ENCODE results near the gene VPS26C.

VPS26C gene

GRCh38 chr21:37257511-37257966 is 9.6 kb downstream of the VPS26C start:
- TF ChIP-seq, protein P1, sequence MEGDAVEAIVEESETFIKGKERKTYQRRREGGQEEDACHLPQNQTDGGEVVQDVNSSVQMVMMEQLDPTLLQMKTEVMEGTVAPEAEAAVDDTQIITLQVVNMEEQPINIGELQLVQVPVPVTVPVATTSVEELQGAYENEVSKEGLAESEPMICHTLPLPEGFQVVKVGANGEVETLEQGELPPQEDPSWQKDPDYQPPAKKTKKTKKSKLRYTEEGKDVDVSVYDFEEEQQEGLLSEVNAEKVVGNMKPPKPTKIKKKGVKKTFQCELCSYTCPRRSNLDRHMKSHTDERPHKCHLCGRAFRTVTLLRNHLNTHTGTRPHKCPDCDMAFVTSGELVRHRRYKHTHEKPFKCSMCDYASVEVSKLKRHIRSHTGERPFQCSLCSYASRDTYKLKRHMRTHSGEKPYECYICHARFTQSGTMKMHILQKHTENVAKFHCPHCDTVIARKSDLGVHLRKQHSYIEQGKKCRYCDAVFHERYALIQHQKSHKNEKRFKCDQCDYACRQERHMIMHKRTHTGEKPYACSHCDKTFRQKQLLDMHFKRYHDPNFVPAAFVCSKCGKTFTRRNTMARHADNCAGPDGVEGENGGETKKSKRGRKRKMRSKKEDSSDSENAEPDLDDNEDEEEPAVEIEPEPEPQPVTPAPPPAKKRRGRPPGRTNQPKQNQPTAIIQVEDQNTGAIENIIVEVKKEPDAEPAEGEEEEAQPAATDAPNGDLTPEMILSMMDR (IDR thresholded peaks at IDR 0.05), result no peak

DNA sequence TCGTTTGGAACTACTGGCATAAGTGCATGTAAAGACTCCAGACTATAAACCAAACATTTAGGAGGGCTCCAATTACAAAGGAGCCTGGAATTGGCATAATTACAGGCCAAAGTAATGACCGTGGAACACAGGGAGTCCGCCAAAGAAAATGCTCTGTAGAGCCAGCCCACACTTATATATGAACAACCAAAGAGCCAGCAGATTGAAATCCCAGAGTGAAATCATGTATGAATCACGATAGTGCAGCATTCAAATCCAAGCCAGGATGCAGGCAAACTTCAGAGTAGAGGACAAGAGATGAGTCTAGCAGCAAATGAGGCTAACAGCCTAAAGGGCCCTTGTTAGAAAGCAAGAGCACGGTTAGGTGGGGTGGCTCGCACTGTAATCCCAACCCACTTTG is 13.1 kb downstream of the VPS26C start:
- TF ChIP-seq, protein P1 (IDR thresholded peaks at IDR 0.05), result no peak

- TF ChIP-seq, protein P1 (IDR thresholded peaks at IDR 0.05), result no peak
Observed at GRCh38 chr21:37251294-37251634, 15.9 kb downstream of the VPS26C start.

- TF ChIP-seq, protein P1 (IDR thresholded peaks at IDR 0.05), result no peak
Observed at GRCh38 chr21:37249112-37249904, 17.8 kb downstream of the VPS26C start.

DNA sequence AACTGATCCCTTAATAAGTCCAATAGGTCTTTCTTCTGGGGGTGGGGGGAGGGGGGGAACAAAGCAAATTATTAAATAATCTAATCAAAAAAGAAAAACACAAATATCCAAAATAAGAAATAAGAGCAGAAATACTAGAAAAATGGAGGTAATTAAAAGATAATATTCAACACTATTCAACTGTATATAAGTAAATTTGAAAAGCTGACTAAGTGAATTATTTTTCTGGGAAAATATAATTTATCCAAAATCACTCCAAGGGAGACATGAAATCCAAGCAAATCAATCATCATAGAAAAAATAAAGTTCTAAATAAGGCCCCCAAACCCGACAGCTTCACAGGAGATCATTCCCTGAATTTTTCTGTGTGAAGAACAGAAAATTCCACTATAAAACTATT is 18.8 kb downstream of the VPS26C start:
- TF ChIP-seq, protein P1 (IDR thresholded peaks at IDR 0.05), result no peak

DNA sequence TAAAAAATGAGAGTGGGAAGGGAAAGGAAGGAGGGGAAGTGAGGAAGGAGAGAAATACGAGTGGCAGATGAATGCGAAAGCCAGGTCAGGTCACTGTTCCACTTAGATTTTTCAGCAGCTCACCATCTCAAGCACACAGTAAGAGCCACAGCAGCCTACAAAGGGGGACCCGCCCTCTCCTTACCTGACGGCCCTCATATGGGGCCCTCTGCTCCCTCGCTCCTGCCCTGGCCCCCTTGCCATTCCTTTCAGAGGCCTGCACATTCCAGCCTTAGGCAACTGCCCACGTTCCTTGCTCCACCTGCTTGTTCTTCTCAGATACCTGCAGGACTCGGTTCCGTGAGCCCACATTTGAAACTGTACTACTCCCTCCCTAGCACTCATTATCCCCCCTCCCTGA is 22.0 kb downstream of the VPS26C start:
- TF ChIP-seq, protein P1 (IDR thresholded peaks at IDR 0.05), result no peak

DNA sequence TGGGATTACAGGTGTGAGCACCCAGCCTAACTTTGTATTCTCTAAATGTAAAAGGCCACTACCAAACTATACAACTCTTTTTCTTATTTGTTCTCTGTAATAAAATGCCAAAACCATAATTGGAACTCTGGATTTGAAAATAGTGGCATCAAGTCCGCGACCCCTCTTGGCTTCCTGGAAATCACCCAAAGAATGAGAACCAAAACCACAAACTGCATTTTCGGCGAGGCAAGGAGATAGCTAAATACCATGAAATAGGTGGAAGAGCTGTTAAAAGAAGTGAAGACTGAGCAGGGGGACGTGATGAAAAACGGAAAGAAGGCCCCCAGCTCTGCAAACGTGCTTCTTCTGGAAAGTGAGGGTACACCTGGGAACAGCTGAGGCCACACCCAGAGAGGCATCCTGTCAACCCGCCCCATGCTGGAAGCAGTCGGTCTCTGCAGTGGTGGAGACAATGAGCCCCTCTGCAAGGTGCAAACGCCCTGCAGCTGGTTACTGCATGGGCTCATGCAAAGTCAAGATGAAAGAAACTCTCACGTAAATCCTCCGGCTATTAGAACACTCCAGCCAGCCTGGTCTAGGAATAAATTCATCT is 22.5 kb downstream of the VPS26C start:
- TF ChIP-seq, protein P1 (IDR thresholded peaks at IDR 0.05), result no peak

Measured in LNCAP (cell line).